Measurements from ENCODE around the gene ARL2. TPM values are rescaled to one million over a fixed set of nuclear protein-coding genes. Genes with fewer than 3 reads are reported as not detected.
A peak's percentile ranks its signal among the peaks of the same experiment; 100 is the strongest.
"Not testable (repeated sequence)": the region's sequence is repeated elsewhere in the genome, so short reads cannot be mapped to it uniquely, and the experiment has no call there.

ARL2 gene
- total RNA-seq, 1 donor from 2014 or later, result 151 TPM

DNA sequence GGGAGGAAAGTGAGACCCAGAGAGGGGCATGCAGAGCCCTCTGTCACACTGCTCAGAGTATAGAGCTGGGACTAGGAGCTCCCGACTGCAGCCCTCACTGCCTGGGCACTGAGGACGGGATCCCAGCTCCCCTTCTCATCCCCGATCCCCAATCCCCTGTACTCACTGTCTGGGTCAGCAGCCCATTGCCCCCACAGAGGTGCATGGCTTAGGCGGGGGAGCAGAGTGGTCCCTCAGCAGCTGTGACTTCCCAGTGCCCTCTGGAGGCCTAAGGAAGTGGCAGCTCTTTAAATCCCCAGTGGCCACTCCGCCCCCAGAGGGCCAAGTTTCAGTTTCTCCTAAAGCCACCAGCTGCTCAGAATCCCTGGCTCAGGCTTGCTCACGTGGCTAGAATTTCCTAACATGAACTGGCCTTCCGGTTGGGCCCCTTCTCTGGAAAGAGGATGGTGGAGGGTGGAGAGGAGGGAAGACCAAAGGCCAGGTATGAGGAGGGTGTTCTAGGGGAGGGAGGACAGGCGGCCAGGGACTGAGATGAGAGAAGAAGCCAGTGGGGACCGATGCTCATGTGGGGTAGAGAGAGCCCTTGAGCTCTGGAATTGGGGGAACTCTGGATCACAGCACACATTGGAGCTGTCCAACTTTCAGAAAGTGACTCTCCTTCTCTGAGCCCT, 17.1 kb upstream of the ARL2 start, which contains the start of gene BATF2:
Gene BATF2 (minus strand): TSS at position 262 of the 671 bp plus-strand sequence. CDS start 57 bp downstream, at position 205.
- TF ChIP-seq, protein P1, sequence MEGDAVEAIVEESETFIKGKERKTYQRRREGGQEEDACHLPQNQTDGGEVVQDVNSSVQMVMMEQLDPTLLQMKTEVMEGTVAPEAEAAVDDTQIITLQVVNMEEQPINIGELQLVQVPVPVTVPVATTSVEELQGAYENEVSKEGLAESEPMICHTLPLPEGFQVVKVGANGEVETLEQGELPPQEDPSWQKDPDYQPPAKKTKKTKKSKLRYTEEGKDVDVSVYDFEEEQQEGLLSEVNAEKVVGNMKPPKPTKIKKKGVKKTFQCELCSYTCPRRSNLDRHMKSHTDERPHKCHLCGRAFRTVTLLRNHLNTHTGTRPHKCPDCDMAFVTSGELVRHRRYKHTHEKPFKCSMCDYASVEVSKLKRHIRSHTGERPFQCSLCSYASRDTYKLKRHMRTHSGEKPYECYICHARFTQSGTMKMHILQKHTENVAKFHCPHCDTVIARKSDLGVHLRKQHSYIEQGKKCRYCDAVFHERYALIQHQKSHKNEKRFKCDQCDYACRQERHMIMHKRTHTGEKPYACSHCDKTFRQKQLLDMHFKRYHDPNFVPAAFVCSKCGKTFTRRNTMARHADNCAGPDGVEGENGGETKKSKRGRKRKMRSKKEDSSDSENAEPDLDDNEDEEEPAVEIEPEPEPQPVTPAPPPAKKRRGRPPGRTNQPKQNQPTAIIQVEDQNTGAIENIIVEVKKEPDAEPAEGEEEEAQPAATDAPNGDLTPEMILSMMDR (conservative IDR thresholded peaks at IDR 0.05; ENCODE audit: low read depth, low read length), result peak; percentile 65
- H3K4me3 ChIP-seq (ENCODE audit: low read depth, low read length), result peak within 1 kb of the TSS; percentile 61
- DNase-seq (ENCODE audit: low read depth), result no peak

DNA sequence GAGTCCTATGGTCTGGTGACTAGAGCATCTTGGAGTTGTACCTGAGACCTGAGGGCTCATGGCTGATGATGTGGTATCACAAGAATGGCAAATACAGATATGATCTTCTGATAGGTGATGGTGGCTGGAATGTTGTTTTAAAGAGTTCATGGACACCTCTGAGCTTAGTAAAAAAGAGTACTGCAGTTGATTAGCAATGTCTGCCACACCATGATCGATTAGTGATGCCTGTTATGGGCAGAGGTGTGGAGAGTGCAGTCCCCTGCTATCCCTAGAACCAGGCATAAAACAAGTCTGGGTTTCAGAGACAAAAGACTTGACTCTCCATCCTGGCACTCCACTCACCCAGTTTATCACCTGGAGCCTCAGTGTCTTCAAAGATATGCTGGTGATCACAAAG, 15.8 kb upstream of the ARL2 start:
- TF ChIP-seq, protein P1 (conservative IDR thresholded peaks at IDR 0.05; ENCODE audit: low read depth, low read length), result no peak
- no peak for DNase-seq (ENCODE audit: low read depth)
- no peak overlapping the region for H3K4me3 ChIP-seq (ENCODE audit: low read depth, low read length)

DNA sequence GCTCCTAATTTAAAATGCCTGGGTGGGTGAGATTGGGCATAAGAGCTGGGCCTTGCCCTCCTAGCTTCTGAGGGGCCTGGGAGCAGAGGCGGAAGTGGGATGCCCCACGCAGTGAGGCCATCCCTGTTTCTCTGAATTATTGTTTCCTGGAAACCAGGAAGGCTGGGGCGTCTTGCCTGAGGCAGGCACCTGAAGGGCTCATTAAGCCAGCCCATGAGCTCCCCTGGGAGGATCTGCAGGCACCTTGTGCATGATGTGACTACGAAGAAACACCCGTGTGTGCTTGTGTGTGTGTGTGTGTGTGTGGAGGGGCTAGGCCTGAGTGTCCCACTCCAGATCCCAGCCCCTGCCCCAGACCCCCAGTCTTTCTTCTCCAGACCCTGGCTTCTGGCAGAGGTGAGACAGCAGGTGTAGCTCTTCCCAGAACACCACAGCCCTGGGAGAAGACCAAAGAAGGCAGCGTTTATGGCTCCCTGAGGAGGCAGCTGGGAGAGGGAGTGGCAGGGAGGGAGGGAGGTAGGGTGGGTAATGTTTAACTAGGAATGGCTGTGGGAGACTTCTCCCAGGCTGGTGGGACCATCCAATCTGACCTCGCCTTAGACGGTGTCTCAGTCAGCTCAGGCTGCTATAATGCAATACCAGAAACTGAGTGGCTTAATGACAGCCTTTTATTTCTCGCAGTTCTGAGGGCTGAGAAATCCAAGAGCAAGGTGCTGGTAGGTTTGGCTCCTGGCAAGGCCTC, 15.1 kb upstream of the ARL2 start:
- TF ChIP-seq, protein P1 (conservative IDR thresholded peaks at IDR 0.05; ENCODE audit: low read depth, low read length), result no peak
- DNase-seq (ENCODE audit: low read depth), result no peak
- no peak overlapping the region for H3K4me3 ChIP-seq (ENCODE audit: low read depth, low read length)

DNA sequence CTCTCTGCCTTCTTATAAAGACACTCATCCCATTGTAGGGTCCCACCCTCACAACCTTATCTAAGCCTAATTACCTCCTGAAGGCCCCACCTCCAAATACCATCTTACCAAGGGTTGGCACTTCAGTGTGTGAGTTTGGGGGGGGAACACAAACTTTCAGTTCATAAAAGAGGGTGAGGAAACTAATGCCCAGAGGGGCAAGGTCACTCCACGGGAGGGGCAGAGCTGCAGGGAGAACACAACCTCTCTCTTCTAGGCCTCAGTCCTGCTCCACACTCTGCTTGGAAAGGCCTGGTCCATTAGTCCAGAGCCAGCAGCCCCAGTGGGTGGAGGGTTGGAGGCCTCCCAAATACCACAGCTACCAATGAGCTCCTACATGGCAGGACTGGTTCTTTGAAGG, 14.5 kb upstream of the ARL2 start:
- TF ChIP-seq, protein P1 (conservative IDR thresholded peaks at IDR 0.05; ENCODE audit: low read depth, low read length), result no peak
- no peak overlapping the region for H3K4me3 ChIP-seq (ENCODE audit: low read depth, low read length)
- DNase-seq (ENCODE audit: low read depth), result no peak

DNA sequence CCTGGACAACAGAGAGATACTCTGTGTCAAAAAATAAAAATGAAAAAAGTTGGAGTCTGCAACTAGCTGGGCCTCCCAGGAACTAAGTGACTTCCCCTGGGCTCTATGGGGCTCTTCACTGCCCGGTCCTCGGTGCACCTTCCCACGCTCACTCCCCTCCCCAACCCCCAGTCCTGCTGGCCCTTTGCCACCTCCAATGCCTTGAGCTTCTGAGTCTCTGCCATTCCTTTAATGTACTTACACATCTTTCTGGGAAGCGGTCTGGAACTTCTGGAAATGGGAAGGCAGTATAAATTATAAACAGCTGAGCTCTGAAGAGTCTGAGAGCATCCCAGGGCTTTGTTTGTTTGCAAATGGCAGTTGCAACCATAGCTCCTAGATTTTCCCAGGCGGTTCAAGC, 11.3 kb upstream of the ARL2 start:
- TF ChIP-seq, protein P1 (conservative IDR thresholded peaks at IDR 0.05; ENCODE audit: low read depth, low read length), result no peak
- no peak for DNase-seq (ENCODE audit: low read depth)
- no peak overlapping the region for H3K4me3 ChIP-seq (ENCODE audit: low read depth, low read length)

DNA sequence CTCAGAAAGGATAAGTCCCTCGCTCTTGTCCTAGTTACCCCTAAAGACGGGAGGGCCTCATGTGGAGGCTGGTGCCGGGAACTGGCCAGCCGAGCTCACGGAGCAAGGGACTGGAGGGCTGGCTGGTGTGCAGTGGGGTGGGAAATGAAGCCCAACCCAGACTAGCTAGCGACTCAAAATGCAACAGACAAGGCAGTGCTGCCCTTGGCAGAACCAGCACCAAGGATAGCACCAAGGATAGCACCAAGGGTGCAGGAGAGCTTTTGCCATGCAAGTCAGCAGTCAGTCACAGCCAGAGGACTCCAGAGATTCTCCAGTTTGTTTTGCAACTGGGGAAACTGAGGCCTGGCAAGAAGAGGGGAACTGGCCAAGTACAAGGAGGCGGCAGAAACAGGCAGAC, 10.7 kb upstream of the ARL2 start:
- H3K4me3 ChIP-seq (ENCODE audit: low read depth, low read length), result no peak overlapping the region
- TF ChIP-seq, protein P1 (conservative IDR thresholded peaks at IDR 0.05; ENCODE audit: low read depth, low read length), result no peak
- DNase-seq (ENCODE audit: low read depth), result no peak

DNA sequence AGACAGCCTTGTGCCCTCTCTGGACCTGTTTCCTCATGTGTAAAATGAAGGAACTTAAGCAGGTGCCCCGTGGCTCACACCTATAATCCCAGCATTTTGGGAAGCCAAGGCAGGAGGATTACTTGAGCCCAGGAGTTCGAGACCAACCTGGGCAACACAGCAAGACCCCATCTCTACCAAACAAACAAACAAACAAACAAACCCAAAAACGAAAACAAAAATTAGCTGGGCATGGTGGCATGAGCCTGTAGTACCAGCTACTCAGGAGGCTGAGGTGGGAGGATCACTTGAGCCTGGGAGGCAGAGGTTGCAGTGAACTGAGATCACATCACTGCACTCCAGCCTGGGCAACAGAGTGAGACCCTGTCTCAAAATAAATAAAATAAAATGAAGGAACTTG, 10.0 kb upstream of the ARL2 start:
- not testable (repeated sequence) for H3K4me3 ChIP-seq (ENCODE audit: low read depth, low read length); DNase-seq (ENCODE audit: low read depth)

Measured in epithelial cell of proximal tubule (primary cell).